Measurements from ENCODE around the gene TKT.

DNA sequence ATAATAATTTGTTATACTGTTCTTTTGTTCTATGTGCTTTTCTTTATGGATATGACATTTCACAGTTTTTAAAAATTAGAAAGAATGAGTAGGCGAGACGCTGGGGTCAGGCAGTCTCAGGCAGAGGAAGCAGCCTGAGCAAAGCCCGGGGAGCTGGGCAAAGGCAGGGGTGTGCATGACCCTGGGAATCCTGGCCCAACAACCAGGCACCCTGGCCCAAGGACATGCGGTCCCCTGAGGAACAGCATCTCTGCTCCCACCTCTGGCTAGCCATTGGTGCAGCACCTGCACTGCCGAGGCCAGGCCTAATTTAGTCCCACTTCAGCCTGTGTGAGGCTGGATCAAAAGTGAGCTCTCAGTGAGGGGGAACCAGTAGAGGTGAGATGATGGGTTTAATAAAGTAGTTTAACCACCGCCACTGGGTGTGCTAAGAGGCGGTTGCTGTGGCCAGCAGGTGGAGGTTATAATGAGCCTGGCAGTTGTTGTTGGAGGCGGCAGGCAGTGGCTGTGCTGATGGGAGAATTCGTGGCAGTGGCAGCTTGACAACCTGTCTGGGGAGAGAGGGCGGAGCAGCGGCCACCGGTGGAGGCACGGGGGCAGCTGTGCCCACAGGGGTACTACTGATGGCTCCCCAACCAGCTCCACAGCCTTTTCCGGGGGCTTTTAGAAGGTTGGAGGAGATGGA lies 53.3 kb downstream of the TKT start:
- TF ChIP-seq, protein P1, sequence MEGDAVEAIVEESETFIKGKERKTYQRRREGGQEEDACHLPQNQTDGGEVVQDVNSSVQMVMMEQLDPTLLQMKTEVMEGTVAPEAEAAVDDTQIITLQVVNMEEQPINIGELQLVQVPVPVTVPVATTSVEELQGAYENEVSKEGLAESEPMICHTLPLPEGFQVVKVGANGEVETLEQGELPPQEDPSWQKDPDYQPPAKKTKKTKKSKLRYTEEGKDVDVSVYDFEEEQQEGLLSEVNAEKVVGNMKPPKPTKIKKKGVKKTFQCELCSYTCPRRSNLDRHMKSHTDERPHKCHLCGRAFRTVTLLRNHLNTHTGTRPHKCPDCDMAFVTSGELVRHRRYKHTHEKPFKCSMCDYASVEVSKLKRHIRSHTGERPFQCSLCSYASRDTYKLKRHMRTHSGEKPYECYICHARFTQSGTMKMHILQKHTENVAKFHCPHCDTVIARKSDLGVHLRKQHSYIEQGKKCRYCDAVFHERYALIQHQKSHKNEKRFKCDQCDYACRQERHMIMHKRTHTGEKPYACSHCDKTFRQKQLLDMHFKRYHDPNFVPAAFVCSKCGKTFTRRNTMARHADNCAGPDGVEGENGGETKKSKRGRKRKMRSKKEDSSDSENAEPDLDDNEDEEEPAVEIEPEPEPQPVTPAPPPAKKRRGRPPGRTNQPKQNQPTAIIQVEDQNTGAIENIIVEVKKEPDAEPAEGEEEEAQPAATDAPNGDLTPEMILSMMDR (IDR thresholded peaks at IDR 0.05): no peak
- no peak for TF ChIP-seq ZFX (IDR thresholded peaks at IDR 0.05; ENCODE audit: borderline replicate concordance)

Measured in 22Rv1 (cell line).